ENCODE data around the gene FHOD3.

The FHOD3 gene

GRCh38 chr18:36297417-36298125 lies at the start of gene FHOD3:
TSS of gene FHOD3 (plus strand) at chr18:36297713. CDS start at chr18:36297836, 123 bp downstream.
- DNase-seq = peak in 12 of 14 donors; percentile 17 to 78 (median 48)

GRCh38 chr18:36249392-36249791 lies 48.1 kb upstream of the FHOD3 start:
- no peak for DNase-seq

GRCh38 chr18:36250827-36251226 lies 46.7 kb upstream of the FHOD3 start:
- no peak for DNase-seq

- DNase-seq = no peak
These were observed 42.3 kb upstream of the FHOD3 start for GRCh38 chr18:36255072-36255698.

- no peak for DNase-seq
These were observed 41.4 kb upstream of the FHOD3 start for GRCh38 chr18:36256094-36256493.

GRCh38 chr18:36262971-36263370 lies 34.5 kb upstream of the FHOD3 start:
- no peak for DNase-seq

GRCh38 chr18:36264283-36264682 lies 33.2 kb upstream of the FHOD3 start:
- DNase-seq = no peak

GRCh38 chr18:36265015-36265414 lies 32.5 kb upstream of the FHOD3 start:
- DNase-seq = no peak

GRCh38 chr18:36269157-36269556 lies 28.4 kb upstream of the FHOD3 start:
- no peak for DNase-seq

GRCh38 chr18:36271153-36271552 lies 26.4 kb upstream of the FHOD3 start:
- no peak for DNase-seq

GRCh38 chr18:36273347-36273746 lies 24.2 kb upstream of the FHOD3 start:
- no peak for DNase-seq

GRCh38 chr18:36274083-36274715 lies 23.3 kb upstream of the FHOD3 start:
- no peak for DNase-seq

GRCh38 chr18:36275561-36275960 lies 22.0 kb upstream of the FHOD3 start:
- no peak for DNase-seq

- no peak for DNase-seq
These were observed 18.5 kb upstream of the FHOD3 start for GRCh38 chr18:36279001-36279400.

- no peak for DNase-seq
These were observed 15.6 kb upstream of the FHOD3 start for GRCh38 chr18:36281936-36282335.

- no peak for DNase-seq
These were observed 14.1 kb upstream of the FHOD3 start for GRCh38 chr18:36283448-36283847.

GRCh38 chr18:36284268-36284667 lies 13.2 kb upstream of the FHOD3 start:
- peak in 1 of 14 donors; percentile 23 for DNase-seq

- peak in 3 of 14 donors; percentile 8 to 28 (median 17) for DNase-seq
These were observed 12.7 kb upstream of the FHOD3 start for GRCh38 chr18:36284671-36285295.

GRCh38 chr18:36287653-36288052 lies 9.9 kb upstream of the FHOD3 start:
- no peak for DNase-seq

- no peak for DNase-seq
These were observed 8.8 kb upstream of the FHOD3 start for GRCh38 chr18:36288689-36289088.

- no peak for DNase-seq
These were observed 3.5 kb upstream of the FHOD3 start for GRCh38 chr18:36294031-36294430.

- no peak for DNase-seq
These were observed 2.3 kb upstream of the FHOD3 start for GRCh38 chr18:36295214-36295613.

- DNase-seq = no peak
These were observed 1.6 kb upstream of the FHOD3 start for GRCh38 chr18:36295880-36296301.
